GM12875 (cell line): Measurements from ENCODE around the gene KLHDC7B.

ENCODE experiments used
- H3K4me3 ChIP-seq: one replicate; pipeline ENCODE4 v1.5.1; 2011; ENCODE audit warnings: low read depth, low read length, control low read depth
- CTCF ChIP-seq: IDR thresholded peaks from 2 replicates; pipeline ENCODE4 v1.5.1; 2011; ENCODE audit warnings: low read depth, mild to moderate bottlenecking, control low read depth, inconsistent platforms, low read length, moderate library complexity, borderline replicate concordance; ENCODE audit not compliant: insufficient read depth

The KLHDC7B gene

GRCh38 chr22:50546326-50547262, 895 bp downstream of the KLHDC7B start:
- no peak for TF ChIP-seq CTCF
- H3K4me3 ChIP-seq: no peak overlapping the region

GRCh38 chr22:50547263-50547985, 1.7 kb downstream of the KLHDC7B start:
- TF ChIP-seq CTCF: no peak

GRCh38 chr22:50548040-50548920, 2.6 kb downstream of the KLHDC7B start:
- peak overlapping the region; percentile 56 for H3K4me3 ChIP-seq

More at GRCh38 chr22:50547263-50547985, 1.7 kb downstream of the KLHDC7B start:
- H3K4me3 ChIP-seq: no peak overlapping the region

GRCh38 chr22:50548921-50549790, 3.5 kb downstream of the KLHDC7B start:
- TF ChIP-seq CTCF: no peak
- H3K4me3 ChIP-seq: peak overlapping the region; percentile 56

More at GRCh38 chr22:50548040-50548920, 2.6 kb downstream of the KLHDC7B start:
- 0 out of 2 replicates have a peak, but pooled peaks have one; percentile 4 for TF ChIP-seq CTCF

- H3K4me3 ChIP-seq: no peak overlapping the region
Observed at GRCh38 chr22:50550395-50550794, 4.7 kb downstream of the KLHDC7B start.

More at GRCh38 chr22:50550395-50550794, 4.7 kb downstream of the KLHDC7B start:
- no peak for TF ChIP-seq CTCF
